HG03575 (cell line): ENCODE data around the gene LARP1B.
A peak's percentile ranks its signal among the peaks of the same experiment; 100 is the strongest.
"Not testable (repeated sequence)": the region's sequence is repeated elsewhere in the genome, so short reads cannot be mapped to it uniquely, and the experiment has no call there.

ENCODE experiments used
- ATAC-seq: cut with Tn5 transposase; IDR thresholded peaks from one replicate; pipeline ENCODE4 v1.9.1; 2021; ENCODE audit not compliant: unreplicated experiment, insufficient number of reproducible peaks, low FRiP score; ENCODE audit errors: extremely low read depth

LARP1B gene

GRCh38 chr4:128060699-128061565, at the start of gene LARP1B:
TSS of gene LARP1B (plus strand) at chr4:128061312. CDS start at chr4:128074952, 13,640 bp downstream.
- peak; percentile 84 for ATAC-seq

GRCh38 chr4:128025319-128025718, 35.8 kb upstream of the LARP1B start:
- ATAC-seq, result no peak

- no peak for ATAC-seq
These were observed 31.2 kb upstream of the LARP1B start for GRCh38 chr4:128029907-128030306.

- no peak for ATAC-seq
These were observed 29.2 kb upstream of the LARP1B start for GRCh38 chr4:128031756-128032384.

GRCh38 chr4:128039568-128039967, 21.5 kb upstream of the LARP1B start:
- ATAC-seq, result no peak

GRCh38 chr4:128047019-128047418, 14.1 kb upstream of the LARP1B start:
- not testable (repeated sequence) for ATAC-seq

GRCh38 chr4:128047514-128047913, 13.6 kb upstream of the LARP1B start:
- not testable (repeated sequence) for ATAC-seq

- not testable (repeated sequence) for ATAC-seq
These were observed 9.9 kb upstream of the LARP1B start for GRCh38 chr4:128051229-128051628.

- ATAC-seq, result not testable (repeated sequence)
These were observed 6.2 kb upstream of the LARP1B start for GRCh38 chr4:128054907-128055306.

- not testable (repeated sequence) for ATAC-seq
These were observed 5.5 kb upstream of the LARP1B start for GRCh38 chr4:128055441-128056206.

- ATAC-seq, result no peak
These were observed 4.7 kb upstream of the LARP1B start for GRCh38 chr4:128056396-128056795.

GRCh38 chr4:128060121-128060698, 902 bp upstream of the LARP1B start:
- no peak for ATAC-seq

- peak; percentile 11 for ATAC-seq
These were observed 739 bp downstream of the LARP1B start for GRCh38 chr4:128061566-128062536.

- not testable (repeated sequence) for ATAC-seq
These were observed 5.3 kb downstream of the LARP1B start for GRCh38 chr4:128066453-128066820.

- ATAC-seq, result no peak
These were observed 7.8 kb downstream of the LARP1B start for GRCh38 chr4:128068918-128069317.

- no peak for ATAC-seq
These were observed 15.4 kb downstream of the LARP1B start for GRCh38 chr4:128076464-128076863.

- not testable (repeated sequence) for ATAC-seq
These were observed 34.2 kb downstream of the LARP1B start for GRCh38 chr4:128095293-128095692.

GRCh38 chr4:128107766-128108165, 46.7 kb downstream of the LARP1B start:
- ATAC-seq, result no peak
